Measurements from ENCODE around the gene KBTBD2. TPM values are rescaled to one million over a fixed set of nuclear protein-coding genes. Genes with fewer than 3 reads are reported as not detected.
"Not testable (repeated sequence)": the region's sequence is repeated elsewhere in the genome, so short reads cannot be mapped to it uniquely, and the experiment has no call there.

KBTBD2 gene
- 28.0 and 32.9 TPM in 2 replicates for total RNA-seq (2014; rRNA removed; shearing (Covaris generic))
- 26.0 and 33.6 TPM in 2 replicates for polyA plus RNA-seq (2015; cell fraction: cytosol; rRNA removed)
- 37.5 and 37.6 TPM in 2 replicates for polyA plus RNA-seq (2015; cell fraction: nucleus; rRNA removed)

DNA sequence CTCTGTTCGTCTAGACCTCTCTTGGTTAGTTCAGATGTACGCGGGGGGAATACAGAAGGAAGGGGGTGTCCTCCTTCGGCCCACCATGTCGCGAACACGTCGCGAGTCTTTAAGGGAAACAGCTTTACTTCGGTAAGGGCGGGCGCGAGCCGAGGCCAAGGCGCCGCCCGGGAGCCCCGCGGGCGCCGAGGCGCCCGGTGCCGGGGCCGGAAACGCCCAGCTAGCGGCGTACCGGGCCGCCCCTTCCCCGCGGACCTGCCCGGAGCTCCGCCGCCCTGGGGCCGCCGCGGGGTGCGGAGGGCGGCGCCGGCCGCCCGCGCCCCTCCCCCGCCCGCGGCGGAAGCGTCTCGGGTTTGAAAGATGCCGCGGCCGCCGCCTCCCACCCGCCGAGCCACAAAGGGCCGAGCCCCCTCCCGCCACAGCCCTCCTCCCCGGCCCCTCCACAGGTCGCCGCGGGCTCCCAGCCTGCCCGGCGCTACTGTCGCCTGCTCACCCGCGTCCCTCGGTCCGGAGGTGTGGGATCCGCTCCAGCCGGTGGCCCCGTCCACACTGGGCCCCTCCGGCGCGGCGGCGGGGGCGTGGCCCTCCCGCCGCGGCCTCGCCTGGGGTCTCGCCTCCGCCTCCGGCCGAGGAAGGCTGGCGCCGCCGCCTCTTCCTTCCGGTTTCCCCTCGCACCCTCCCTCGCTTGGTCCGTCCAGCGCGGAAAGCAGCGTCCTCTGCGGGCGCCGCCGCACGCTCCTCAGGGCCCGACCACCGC is at the start of gene KBTBD2:
TSS of gene KBTBD2 (minus strand) at position 718 of the 757 bp plus-strand sequence. CDS start 12,156 bp downstream, outside the sequence.
- DNase-seq (ENCODE audit: low read depth): peak; percentile 85

DNA sequence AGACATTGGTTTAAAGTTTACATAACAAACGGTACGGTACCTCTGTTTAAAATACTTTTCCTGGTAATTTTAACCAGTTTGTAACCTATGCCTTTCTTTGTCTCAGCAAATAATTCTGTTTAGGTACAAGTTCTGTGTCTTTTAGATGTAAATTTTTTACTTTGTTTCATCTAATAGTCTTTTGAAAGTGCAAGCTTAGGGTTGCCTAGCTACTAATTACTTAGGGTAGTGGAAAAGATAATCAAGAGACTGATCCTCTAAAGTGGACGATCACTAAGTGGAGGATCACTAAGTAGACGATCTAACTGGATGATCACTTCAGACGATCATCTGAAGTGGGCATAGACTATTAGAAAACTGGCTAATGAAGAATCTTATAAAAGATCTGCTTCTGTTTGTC is 49.6 kb upstream of the KBTBD2 start:
- DNase-seq (ENCODE audit: low read depth): no peak

DNA sequence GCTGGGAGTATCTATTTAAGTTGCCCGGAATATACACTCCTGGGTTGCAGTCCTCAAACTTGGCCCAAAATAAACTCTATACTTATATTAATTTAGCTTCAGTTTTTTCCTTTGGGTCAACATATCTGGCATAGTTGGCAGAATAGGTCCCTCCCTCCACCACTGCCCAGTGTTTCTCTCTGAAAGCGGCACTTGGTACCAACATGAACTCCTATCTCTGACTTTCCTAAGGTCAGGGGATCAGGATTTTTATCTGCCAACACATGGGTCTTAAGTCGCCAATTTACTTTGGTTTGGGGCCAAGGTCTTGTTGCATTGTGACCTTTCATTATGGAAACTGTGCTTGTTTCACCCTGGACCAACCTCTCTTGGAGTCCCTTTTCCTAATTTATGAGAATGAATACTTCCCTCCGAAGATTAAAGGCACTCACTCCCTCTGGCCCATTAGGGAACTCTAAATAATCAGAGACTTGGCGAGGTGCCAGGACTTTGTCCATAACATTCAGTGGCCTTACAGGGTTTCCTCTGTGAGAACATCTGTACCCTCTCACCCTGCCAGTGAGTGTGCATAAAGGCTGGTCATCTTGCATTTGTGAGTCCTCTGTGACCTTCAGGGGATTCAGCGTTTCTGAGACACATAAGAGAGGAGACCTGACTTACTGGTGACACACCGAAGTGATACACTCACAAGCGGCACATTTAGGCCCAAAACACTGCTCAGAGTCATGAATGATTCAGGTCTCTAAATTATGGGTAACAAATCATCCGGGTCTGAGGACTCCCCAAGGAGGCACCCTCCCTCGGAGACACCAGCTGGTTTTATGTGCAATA is 46.0 kb upstream of the KBTBD2 start:
- DNase-seq (ENCODE audit: low read depth): no peak

DNA sequence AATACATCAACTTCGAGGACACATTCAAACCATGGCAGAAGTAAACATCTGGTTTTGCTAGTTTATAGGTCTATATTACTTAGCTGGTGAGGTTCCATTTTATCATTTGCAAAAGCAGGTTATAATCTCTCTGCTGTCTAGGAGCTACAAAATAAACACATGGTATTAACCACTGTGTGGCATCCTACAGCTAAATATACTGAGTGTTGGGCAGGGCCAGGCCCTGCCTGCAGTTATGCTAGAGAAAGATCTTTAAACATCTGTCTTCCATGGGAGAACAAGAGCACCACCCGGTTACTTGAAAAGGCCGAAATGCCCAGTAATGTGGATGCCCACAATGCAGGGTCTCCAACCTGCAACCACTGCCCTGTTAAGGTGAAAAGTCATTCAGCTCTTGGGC is 45.1 kb upstream of the KBTBD2 start:
- DNase-seq (ENCODE audit: low read depth): no peak

DNA sequence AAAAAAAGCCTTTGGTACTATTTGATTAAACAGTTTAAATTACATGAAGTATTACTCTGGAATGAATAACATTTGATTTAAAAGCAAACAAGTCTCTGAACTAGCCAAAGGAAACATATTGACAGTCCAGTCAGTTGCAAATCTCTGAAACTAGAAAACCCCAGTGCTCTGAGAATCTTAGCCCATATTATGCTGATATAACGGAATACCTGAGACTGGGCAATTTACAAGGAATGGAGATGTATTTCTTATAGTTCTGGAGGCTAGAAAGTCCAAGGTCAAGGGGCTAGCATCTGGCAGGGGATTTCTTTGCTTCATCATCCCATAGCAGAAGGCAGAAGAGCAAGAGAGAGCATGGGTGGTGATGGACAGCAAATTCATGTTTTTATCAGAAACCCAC is 44.0 kb upstream of the KBTBD2 start:
- DNase-seq (ENCODE audit: low read depth): no peak

DNA sequence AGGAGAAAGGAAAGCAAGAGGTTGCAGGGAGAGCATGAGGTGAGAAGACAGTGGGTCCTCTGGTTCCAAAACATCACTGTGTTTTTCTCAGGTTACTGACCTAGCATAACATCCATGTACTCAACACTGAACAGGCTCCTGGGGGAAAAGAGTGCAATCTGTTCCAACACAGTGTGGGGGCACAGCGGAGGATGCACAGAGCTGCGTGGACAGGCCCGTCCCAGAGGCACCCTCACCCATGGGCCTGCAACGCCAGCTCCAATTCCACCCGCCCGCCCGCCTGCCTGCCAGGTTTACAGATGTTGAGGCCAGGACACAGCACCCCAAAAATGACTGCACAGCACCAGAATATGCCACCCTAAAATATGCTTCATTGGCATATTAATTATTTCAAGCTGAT is 38.8 kb upstream of the KBTBD2 start:
- DNase-seq (ENCODE audit: low read depth): no peak

DNA sequence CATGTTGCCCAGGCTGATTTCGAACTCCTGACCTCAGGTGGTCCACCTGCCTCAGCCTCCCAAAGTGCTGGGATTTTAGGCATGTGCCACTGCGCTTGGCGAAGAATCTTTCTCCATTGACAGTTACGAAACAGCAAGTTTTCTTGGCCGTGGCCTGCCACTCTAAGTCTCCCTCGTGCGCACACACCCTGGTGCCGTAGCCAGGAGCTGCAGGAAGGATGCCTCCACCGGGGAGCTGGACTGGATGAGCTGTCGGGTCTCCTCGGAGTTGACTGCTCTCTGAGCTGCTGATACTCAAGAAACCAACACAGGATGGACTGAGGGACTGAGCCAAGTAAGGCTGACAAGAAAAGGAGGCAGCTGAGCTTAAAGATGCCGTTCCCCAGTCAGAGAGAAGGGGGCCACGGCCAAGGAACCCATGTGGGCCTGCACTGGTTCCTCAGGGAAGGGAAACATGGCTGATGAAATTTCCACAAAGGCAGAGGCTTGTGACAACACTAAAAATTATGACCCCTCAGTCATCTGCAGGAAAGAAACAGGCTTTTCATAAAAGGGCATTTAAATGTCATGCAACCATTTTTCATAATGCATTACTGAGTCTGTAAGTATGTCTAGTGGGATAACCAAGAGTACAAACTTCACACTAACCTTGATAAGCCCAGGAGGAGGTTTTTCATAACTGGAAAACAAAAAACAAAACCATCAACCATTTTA is 38.0 kb upstream of the KBTBD2 start:
- no peak for DNase-seq (ENCODE audit: low read depth)

DNA sequence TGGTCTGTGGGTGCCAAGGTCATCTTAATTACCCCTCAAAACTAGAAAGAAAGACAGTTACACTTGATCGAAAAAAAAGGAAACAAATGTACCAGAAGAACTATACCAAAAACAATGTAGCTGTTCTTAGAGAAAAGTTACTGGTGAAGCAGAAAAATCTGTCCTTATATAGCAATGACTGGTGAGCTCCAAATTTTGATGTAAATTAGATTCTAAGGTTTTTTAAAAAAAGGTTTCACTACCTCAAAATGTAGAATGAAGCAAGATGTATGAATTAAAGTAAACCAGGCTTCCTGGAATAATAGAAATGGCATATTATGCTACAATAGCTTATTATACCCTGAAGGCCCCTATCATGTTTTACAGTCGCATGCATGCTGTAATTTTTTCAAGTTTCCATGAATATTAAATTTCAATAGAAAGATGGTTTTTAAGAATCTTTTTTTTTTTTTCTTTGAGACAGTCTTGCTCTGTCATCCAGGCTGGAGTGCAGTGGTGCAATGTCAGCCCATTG is 37.3 kb upstream of the KBTBD2 start:
- no peak for DNase-seq (ENCODE audit: low read depth)

DNA sequence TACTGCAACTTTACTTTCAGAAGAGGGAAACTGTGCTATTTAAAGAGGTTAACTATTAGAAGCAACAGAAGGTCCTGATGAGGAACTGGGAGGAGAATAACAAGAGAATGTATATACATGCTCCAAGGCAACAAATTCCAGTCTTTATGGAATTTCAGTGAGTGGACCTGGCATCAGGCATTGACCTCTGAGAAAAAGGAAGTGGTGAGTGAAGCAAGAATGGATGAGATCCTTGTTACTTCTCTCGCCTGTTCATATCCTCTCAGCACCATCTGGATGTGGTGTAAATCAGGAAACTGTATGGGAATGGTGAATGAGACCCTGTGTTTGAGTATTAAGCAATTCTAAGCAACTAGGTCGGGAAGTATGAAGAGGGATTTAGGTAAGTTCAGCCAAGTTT is 30.3 kb upstream of the KBTBD2 start:
- peak; percentile 83 for DNase-seq (ENCODE audit: low read depth)

DNA sequence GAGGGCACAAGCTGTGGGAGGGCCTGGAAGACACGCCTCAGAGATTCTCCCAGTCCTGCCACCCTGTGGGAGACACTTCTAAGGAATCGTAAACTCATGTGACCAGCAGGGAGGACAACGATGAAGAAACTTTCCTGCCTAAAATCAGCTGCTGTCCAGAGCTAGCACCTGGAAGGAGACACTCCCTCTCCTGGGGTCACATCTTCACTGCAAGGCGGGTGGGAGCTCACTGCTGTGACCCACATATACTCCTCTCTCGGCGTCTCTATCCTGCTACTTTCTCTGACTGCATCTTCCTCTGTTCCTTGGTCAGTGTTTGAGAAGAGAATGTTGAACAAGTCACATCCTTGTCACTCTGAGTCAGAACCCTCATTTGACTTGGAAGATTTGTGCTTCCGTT is 25.4 kb upstream of the KBTBD2 start:
- not testable (repeated sequence) for DNase-seq (ENCODE audit: low read depth)

DNA sequence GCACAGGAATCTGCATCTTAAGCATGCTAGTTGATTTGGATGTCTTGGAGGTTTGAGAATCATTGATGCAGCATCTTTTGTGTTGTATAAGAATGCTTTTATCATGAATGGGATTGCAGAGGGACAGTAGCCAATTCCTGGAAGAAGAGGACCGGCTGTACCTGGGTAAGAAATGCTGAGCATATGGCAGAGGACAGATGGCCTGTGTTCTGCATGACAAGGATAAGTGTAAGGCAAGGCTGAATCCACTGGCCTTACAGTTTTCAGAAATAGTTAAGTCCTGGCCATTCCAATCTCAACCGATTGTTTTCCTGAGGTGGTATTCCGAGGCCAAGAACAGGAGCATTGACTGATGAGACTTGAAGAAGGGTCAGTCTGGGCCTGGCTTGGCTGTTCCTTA is 24.4 kb upstream of the KBTBD2 start:
- DNase-seq (ENCODE audit: low read depth): no peak

DNA sequence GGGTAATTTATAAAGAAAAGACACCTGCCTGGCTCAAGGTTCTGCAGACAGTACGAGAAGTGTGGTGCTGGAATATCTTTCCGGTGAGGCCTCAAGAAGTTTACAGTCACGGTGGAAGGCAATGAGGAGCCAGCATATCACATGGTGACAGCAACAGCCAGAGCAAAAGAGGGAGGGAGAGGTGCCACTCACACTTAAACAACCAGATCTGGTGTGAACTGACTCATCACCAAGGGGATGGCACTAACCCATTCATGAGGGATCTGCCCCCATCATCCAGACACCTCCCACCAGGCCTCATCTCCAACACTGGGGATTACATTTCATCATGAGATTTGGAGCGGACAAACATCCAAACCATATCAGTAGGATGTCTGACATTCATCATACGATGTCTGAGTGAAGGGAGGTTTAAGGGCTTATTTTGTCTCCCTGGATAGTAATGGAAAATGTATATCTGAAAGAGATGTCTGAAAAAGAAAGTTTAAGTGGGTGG is 23.5 kb upstream of the KBTBD2 start:
- DNase-seq (ENCODE audit: low read depth): no peak

DNA sequence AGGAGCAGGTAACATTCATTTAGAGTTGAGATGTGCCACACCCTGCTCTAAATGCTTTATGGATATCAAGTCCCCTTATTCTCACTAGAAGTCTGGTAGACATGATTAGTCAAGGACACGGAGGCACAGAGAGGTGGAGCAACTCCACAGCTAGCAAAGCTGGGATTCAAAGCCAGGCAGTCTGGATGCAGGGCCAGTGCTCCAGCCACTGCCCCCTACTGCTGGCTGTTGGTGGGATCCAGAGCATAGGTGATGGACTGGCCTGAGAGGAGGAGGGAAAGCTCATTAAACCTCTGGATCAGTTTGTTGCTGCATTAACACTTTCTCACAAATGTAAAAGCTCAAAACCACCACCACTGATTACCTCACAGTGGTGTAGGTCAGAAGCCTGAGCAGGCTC is 22.6 kb upstream of the KBTBD2 start:
- DNase-seq (ENCODE audit: low read depth): no peak

DNA sequence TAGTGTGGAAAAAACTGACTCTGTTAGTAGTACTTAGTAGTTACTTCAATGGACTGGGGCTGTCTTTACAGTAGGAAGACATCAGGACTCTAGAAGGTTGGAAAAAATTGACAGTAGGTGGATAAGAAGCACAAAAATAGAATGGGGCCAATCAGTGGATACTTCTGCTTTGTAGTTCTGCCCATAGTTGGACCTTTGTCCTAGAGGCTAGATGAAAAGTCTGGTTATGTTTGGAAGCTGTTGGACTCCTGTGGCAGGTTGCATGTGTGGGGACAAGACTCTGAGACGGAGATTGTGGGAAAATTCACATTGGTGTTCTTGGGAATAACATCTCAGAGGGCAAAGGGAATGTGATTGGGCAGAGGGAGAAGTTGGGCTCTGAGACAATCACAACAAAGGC is 18.6 kb upstream of the KBTBD2 start:
- no peak for DNase-seq (ENCODE audit: low read depth)

DNA sequence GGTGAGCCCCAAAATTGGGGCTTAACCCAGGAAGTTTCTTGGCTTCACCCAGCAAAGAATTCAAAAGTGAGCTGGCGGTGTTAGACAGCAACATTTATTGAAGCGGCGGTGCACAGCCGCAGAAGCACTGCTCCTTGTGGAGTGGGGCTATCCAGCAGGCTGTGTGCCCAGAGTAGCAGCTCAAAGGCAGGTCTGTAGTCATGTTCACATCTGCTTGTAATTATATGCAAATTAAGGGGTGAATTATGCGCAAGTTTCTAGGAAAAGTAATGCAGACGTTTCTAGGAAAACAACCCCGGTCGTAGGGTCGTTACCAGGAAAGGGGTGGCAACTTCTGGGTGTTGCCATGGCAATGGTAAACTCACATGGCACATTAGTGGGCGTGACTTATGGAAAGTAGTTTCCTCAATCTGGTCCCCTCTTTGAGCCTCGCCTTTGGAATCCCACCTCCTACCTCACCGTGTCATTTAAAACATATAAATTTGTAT is 13.7 kb upstream of the KBTBD2 start:
- peak; percentile 3 for DNase-seq (ENCODE audit: low read depth)

DNA sequence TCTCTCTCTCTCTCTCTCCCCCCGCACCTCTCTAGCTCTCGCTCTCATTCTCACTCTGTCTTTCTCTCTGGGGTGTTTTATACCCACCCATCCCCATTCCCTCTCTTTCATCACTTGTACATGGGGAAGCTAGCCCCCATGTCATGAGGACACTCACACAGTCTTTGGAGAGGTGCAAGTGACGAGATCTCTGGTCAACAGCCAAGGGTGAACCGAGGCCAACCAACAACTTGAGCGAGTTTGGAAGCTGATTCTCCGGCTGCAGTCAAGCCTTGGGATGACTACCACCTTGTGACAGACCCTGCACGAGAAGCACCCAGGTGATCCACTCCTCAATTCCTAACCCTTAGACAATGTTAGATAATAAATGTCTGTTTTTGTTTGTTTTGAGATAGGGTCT is 10.1 kb upstream of the KBTBD2 start:
- no peak for DNase-seq (ENCODE audit: low read depth)

DNA sequence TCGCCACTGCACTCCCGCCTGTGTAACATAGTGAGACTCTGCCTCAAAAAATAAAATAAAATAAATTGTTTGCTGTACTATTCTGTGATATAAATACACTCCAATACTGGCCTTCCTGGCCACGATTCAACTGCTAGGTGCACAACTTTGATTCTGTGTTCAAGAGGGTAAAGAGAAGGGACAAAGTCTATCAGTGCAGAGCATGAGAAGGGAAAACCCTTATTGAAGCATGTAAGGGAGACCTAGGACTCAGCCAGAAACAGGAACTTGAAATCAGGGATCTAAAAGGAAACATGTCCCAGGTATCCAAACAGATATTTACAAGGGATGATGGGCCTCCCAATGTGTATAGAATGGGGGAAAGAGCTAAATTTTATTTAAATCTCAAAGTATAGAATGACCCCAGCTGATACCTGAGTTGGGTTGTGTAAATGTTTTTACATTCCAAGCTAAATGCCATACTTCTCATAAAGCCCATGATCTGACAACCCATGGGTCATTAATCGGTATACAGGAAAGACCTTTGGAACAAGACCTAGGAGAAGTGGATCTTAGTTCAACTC is 9.0 kb upstream of the KBTBD2 start:
- no peak for DNase-seq (ENCODE audit: low read depth)

DNA sequence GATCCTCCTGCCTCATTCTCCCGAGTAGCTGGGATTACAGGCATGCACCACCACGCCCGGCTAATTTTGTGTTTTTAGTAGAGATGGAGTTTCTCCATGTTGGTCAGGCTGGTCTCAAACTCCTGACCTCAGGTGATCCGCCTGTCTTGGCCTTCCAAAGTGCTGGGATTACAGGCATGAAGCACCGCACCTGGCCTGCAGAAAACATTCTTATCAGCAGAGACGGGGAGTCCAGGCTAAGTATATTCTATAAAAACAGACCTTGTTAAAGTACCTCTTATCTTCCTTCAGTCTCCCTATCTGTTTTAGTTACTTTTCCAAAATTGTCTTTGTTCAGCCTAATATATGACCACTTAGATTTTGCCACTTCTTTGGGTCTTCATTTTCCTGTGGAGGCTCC is 5.8 kb upstream of the KBTBD2 start:
- DNase-seq (ENCODE audit: low read depth): not testable (repeated sequence)

DNA sequence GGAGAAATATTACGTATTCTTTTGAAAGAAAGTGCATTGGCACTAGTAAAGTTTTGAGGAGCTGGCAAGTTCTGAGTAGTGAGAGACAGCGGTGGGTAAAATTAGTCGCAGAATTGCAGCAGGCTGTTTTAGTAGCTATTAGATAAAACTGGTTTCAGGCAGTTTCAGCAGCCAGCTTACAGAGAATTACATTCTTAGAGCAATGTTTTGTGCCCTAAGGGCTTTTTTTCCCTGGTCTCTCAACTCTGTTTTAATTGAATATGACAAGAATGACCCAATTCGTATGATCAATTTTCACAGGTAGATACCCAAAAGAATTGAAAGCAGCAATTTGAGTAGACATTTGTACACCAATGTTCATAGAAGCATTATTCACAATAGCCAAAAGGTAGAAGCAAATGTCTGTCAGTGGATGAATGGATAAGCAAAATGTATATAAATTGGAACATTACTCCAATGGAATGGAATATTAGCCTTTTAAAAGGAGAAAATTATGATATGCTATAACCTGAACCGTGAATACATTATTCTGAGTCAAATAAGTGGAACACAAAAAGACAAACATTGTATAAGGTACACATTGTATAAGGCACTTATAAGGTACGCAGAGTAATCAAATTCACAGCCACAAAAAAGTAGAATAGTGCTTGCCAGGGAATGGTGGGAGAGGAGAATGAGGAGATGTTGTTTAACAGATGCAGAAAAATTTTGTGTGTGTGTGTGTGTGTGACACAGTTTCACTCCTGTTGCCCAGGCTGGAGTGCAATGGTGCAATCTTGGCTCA is 5.2 kb upstream of the KBTBD2 start:
- no peak for DNase-seq (ENCODE audit: low read depth)

DNA sequence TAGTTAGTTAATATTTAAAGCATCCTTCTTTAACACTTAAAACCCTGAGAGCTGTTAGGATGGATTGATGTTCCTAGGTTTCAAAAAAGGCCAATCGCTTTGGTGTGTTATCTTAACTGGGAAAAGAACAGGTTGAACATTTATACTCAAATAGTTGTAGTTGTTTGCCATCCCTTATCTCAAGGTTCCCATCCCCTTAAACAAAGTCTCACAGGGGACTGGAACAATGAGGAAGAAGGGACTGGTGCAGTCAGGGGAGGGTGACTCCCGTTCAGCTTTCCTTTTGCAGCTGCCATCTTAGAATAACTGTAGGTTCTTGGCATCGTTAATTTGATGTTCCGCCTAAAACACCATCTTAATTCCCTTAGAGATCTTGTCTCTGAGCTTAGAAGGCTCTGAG is 2.6 kb upstream of the KBTBD2 start:
- DNase-seq (ENCODE audit: low read depth): no peak
